OCI-LY1 (cell line): ENCODE data around the gene SLFN5.

Source experiments
- CTCF ChIP-seq: fragments of 200-600 bp; sonication (generic), shearing (Covaris generic); IDR thresholded peaks from 2 replicates; pipeline ENCODE4 v1.5.1; 2017; ENCODE audit warnings: mild to moderate bottlenecking, antibody characterized with exemption, low read length, moderate library complexity, mixed read lengths
- EZH2 ChIP-seq: fragments of 200-600 bp; sonication (generic), shearing (Covaris generic); IDR thresholded peaks from 2 replicates; pipeline ENCODE4 v1.8.0; 2017; ENCODE audit warnings: borderline replicate concordance, mixed run types, mild to moderate bottlenecking, antibody characterized with exemption, low read length, moderate library complexity, mixed read lengths

GRCh38 chr17:35242805-35243560, at the start of gene SLFN5:
- TF ChIP-seq CTCF (no peak), EZH2 (no peak)
